HEK293 (cell line): ENCODE measurements around the gene MINDY2.

Experiments used
- GLIS2 ChIP-seq: fragments of 450-650 bp; formaldehyde crosslinking; IDR thresholded peaks from 2 replicates; pipeline ENCODE4 v1.5.1; 2016; ENCODE audit warnings: missing biosample characterization, missing genetic modification characterization
- KLF7 ChIP-seq: fragments of 450-650 bp; formaldehyde crosslinking; IDR thresholded peaks from 2 replicates; pipeline ENCODE4 v1.5.1; 2016; ENCODE audit warnings: missing biosample characterization, missing genetic modification characterization, borderline replicate concordance
- ZNF416 ChIP-seq: fragments of 450-650 bp; formaldehyde crosslinking; IDR thresholded peaks from 2 replicates; pipeline ENCODE4 v1.5.1; 2016; ENCODE audit warnings: missing biosample characterization, missing genetic modification characterization
- ZNF510 ChIP-seq: fragments of 450-650 bp; formaldehyde crosslinking; IDR thresholded peaks from 2 replicates; pipeline ENCODE4 v1.5.1; 2018; ENCODE audit warnings: mild to moderate bottlenecking, missing genetic modification characterization, missing biosample characterization; ENCODE audit not compliant: insufficient replicate concordance
- TF ChIP-seq, protein P1 (sequence below): fragments of 450-650 bp; formaldehyde crosslinking; IDR thresholded peaks from 2 replicates; pipeline ENCODE4 v1.5.1; 2016; ENCODE audit warnings: missing biosample characterization, missing genetic modification characterization

DNA sequence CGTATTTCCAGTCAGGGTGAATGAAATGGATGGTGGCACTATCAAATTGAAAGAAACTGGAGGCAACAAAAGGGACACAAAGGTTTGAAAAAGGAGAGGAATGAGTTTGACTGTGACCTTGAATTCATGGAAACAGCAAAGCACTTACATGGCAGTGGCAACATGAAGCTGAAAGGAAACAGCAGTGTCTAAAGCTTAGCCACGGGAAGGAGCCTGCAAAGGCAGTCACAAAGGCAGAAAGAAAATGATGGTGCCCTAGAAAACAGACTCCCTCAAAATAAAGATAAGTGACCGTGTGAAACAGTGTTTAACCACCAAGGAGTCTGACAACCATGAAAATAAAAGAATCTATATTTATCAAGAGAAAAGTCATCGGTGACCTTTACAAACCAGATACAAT, 111.1 kb downstream of the MINDY2 start:
- TF ChIP-seq, protein P1, sequence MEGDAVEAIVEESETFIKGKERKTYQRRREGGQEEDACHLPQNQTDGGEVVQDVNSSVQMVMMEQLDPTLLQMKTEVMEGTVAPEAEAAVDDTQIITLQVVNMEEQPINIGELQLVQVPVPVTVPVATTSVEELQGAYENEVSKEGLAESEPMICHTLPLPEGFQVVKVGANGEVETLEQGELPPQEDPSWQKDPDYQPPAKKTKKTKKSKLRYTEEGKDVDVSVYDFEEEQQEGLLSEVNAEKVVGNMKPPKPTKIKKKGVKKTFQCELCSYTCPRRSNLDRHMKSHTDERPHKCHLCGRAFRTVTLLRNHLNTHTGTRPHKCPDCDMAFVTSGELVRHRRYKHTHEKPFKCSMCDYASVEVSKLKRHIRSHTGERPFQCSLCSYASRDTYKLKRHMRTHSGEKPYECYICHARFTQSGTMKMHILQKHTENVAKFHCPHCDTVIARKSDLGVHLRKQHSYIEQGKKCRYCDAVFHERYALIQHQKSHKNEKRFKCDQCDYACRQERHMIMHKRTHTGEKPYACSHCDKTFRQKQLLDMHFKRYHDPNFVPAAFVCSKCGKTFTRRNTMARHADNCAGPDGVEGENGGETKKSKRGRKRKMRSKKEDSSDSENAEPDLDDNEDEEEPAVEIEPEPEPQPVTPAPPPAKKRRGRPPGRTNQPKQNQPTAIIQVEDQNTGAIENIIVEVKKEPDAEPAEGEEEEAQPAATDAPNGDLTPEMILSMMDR = no peak
- TF ChIP-seq KLF7 (tag by site-specific recombination) (no peak), ZNF510 (tag by site-specific recombination) (no peak), GLIS2 (tag by site-specific recombination) (no peak), ZNF416 (tag by site-specific recombination) (no peak)
